HFFc6 (cell line): ENCODE results near the gene PALD1. TPM values are rescaled to one million over a fixed set of nuclear protein-coding genes. Genes with fewer than 3 reads are reported as not detected.
A peak's percentile ranks its signal among the peaks of the same experiment; 100 is the strongest.

Experiments
- DNase-seq: peaks from one replicate; pipeline ENCODE4 v3.0.0-alpha.2; 2018
- H3K27ac Mint-ChIP-seq: 2 replicates; pipeline ENCODE4 v1.8.0; 2020; ENCODE audit warnings: mild to moderate bottlenecking, mixed read lengths
- H3K27me3 Mint-ChIP-seq: 2 replicates; pipeline ENCODE4 v1.8.0; 2021; ENCODE audit warnings: mild to moderate bottlenecking, moderate library complexity, mixed read lengths; ENCODE audit not compliant: insufficient read depth
- H3K36me3 Mint-ChIP-seq: 2 replicates; pipeline ENCODE4 v1.8.0; 2021; ENCODE audit warnings: low read depth, mixed read lengths
- H3K4me1 Mint-ChIP-seq: 2 replicates; pipeline ENCODE4 v1.8.0; 2020; ENCODE audit warnings: low read depth, mixed read lengths
- H3K4me3 Mint-ChIP-seq: 2 replicates; pipeline ENCODE4 v1.8.0; 2020; ENCODE audit warnings: mild to moderate bottlenecking, moderate library complexity, mixed read lengths
- H3K9me3 Mint-ChIP-seq: 2 replicates; pipeline ENCODE4 v1.8.0; 2020; ENCODE audit warnings: mild to moderate bottlenecking, mixed read lengths
- total RNA-seq, 6 experiments: library from RNA; stranded (reverse); fragmentation: NEBNext Ultra II Directional; extraction: Animal tissue kit (Norgen Biotek cat#: 25700); gene quantifications; 2 replicates in 1 of 6; 3 replicates in 5 of 6; pipeline ENCODE4 v1.2.3, GENCODE V29; 2021
- TF ChIP-seq, protein P1 (sequence below): fragments of 200-600 bp; sonication (generic); IDR thresholded peaks from 2 replicates; pipeline ENCODE4 v1.5.0; 2021; ENCODE audit warnings: antibody characterized with exemption, mild to moderate bottlenecking

Gene PALD1
- total RNA-seq, 6 experiments from 2014 or later: not detected

DNA sequence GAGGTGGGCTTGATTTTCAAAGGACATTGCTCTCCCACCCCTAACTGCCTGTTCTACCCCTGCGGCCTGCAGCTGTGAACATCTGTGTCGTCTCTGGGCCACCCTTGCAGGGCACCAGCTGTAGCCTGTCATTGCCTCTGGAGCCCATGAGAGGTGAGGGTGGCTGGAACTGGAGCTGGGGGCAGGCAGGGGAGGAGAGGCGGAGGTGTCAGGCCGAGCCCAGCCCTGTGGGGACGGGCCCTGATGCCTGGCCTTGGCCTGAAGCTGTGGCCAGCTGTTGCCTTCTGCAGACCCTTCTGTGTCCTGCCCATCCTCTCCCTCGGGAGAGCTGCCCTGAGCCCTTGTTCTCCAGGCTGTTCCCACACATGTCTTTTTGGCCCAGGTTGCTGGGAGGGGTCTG is 44.5 kb downstream of the PALD1 start:
- Mint-ChIP-seq H3K36me3 (no peaks in the 10 kb centered on the region), H3K4me3 (no peak overlapping the region), H3K27me3 (peaks cover 17% of the 10 kb centered on the region), H3K4me1 (peaks cover 12% of the 10 kb centered on the region), H3K9me3 (no peaks in the 10 kb centered on the region), H3K27ac (no peak overlapping the region)
- TF ChIP-seq, protein P1, sequence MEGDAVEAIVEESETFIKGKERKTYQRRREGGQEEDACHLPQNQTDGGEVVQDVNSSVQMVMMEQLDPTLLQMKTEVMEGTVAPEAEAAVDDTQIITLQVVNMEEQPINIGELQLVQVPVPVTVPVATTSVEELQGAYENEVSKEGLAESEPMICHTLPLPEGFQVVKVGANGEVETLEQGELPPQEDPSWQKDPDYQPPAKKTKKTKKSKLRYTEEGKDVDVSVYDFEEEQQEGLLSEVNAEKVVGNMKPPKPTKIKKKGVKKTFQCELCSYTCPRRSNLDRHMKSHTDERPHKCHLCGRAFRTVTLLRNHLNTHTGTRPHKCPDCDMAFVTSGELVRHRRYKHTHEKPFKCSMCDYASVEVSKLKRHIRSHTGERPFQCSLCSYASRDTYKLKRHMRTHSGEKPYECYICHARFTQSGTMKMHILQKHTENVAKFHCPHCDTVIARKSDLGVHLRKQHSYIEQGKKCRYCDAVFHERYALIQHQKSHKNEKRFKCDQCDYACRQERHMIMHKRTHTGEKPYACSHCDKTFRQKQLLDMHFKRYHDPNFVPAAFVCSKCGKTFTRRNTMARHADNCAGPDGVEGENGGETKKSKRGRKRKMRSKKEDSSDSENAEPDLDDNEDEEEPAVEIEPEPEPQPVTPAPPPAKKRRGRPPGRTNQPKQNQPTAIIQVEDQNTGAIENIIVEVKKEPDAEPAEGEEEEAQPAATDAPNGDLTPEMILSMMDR: no peak
- DNase-seq: no peak

DNA sequence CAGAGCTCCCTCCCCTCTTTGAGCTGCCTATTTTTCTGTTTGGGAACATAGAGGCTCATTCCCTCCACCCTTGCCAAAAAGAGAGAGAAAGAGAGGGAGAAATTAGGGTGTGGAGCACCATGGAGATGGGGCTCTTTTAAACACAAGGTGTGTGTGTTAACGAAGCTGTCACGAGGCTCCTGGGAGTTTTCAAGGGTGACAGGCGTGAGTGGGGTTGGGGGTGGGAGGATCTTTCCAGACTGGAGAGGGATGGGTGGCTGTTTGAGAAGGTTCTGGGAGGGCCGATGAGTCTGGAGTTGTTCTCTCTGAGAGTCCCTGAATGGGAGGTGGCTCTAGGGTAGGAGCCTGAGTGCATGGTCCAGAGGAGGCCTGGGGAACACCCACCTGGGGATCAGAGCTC is 45.0 kb downstream of the PALD1 start:
- Mint-ChIP-seq H3K4me3 (no peak overlapping the region), H3K36me3 (no peaks in the 10 kb centered on the region), H3K27me3 (peaks cover 17% of the 10 kb centered on the region), H3K9me3 (no peaks in the 10 kb centered on the region), H3K27ac (no peak overlapping the region), H3K4me1 (peaks cover 8% of the 10 kb centered on the region)
- DNase-seq: no peak
- TF ChIP-seq, protein P1: no peak

DNA sequence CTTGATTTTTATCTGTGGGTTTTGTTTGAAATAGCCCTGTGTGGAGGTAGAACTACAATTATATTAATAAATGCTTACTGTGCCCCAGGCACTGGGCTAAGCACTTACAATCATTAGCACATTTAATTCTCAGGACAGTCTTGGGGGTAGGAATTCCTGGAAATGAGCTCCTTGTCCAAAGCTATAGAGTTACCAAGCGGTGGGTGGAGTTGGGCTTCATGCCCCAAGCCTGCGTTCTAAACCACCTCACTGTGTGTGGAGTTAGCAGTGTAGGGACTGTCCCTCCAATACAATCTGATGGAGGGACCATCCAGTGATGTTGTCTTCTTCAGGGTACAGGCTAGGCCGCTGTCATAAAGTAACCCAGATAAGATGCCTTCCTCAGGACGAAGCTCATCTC is 49.7 kb downstream of the PALD1 start:
- H3K4me1 Mint-ChIP-seq: peaks cover 5% of the 10 kb centered on the region; the same call in 1 of the 2 replicates
- DNase-seq: no peak
- no peak overlapping the region for H3K4me3 Mint-ChIP-seq
- peaks cover 18% of the 10 kb centered on the region for H3K27me3 Mint-ChIP-seq
- H3K27ac Mint-ChIP-seq: no peak overlapping the region
- TF ChIP-seq, protein P1: no peak
- no peaks in the 10 kb centered on the region for H3K36me3 Mint-ChIP-seq
- H3K9me3 Mint-ChIP-seq: no peaks in the 10 kb centered on the region

DNA sequence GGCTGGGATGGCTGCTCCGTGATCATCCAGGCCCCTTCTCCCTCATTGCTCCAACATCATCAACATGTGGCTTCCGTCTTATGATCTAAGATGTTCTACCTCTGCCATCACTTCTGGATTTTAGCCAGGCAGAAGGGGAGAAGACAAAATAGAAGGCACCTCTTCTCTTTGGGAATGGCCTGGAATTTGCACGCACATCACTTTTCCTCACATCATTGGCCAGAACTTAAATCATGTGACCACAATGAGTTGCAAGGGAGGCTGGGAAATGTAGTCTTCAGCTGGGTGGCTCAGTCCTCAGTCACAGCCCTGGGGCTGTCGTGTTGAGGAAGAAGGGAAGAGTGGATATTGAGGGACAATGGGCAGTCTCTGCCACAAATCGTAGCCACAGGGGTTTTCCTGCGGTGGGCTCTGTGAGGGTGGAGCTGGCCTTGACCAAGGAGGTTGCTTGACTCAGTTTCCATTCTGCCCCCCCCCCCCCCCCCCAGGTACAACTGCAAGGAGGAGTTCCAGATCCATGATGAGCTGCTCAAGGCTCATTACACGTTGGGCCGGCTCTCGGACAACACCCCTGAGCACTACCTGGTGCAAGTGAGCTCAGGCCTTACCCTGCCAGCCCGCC is 50.3 kb downstream of the PALD1 start:
- Mint-ChIP-seq H3K27me3 (peaks cover 20% of the 10 kb centered on the region), H3K27ac (no peak overlapping the region), H3K36me3 (no peaks in the 10 kb centered on the region), H3K9me3 (no peaks in the 10 kb centered on the region), H3K4me1 (peaks cover 5% of the 10 kb centered on the region; the same call in 1 of the 2 replicates), H3K4me3 (no peak overlapping the region)
- DNase-seq: peak; percentile 45
- TF ChIP-seq, protein P1: no peak

DNA sequence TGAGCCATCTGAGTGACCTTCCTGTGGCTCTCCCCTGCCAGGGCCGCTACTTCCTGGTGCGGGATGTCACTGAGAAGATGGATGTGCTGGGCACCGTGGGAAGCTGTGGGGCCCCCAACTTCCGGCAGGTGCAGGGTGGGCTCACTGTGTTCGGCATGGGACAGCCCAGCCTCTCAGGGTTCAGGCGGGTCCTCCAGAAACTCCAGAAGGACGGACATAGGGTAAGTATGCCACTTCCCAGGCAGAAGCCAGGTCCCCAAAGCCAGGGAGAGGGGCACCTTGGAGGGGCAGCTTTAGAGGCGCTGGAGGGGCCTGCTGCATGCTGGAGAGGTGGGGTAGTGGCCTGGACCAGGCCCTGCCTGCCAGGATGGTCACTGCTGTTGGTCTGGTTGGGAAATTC is 51.3 kb downstream of the PALD1 start:
- Mint-ChIP-seq H3K4me1 (peaks cover 5% of the 10 kb centered on the region; the same call in 1 of the 2 replicates), H3K36me3 (no peaks in the 10 kb centered on the region), H3K4me3 (no peak overlapping the region), H3K27ac (no peak overlapping the region), H3K27me3 (peaks cover 18% of the 10 kb centered on the region), H3K9me3 (no peaks in the 10 kb centered on the region)
- TF ChIP-seq, protein P1: no peak
- DNase-seq: no peak
